Medulla oblongata (tissue), 1 donor: Measurements from ENCODE around the gene TMED3.
"Not testable (repeated sequence)": the region's sequence is repeated elsewhere in the genome, so short reads cannot be mapped to it uniquely, and the experiment has no call there.

Experiments used
- DNase-seq: peaks from one replicate; pipeline ENCODE4 v3.0.0-alpha.2; 2015; ENCODE audit errors: extremely low spot score

The TMED3 gene

DNA sequence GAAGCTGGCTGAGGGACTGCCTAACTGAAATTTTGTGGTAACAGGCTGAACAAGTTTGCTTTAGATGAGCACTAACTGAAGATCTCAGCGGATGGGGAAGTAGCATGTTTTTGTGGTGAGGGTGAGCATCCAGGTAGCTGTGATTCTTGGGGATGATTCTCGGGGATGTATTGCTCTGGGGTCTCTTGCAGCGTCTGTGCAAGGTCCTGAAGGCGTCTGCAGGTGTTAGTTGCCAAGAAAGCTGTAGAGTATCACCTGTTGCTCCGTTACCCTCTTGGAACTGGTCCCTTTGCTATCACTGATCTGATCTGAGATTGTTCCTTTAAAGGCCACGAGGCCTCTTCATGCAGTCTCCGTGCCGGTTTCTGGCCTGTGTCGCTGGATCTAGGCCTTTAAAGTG, 6.0 kb downstream of the TMED3 start:
- DNase-seq = no peak

DNA sequence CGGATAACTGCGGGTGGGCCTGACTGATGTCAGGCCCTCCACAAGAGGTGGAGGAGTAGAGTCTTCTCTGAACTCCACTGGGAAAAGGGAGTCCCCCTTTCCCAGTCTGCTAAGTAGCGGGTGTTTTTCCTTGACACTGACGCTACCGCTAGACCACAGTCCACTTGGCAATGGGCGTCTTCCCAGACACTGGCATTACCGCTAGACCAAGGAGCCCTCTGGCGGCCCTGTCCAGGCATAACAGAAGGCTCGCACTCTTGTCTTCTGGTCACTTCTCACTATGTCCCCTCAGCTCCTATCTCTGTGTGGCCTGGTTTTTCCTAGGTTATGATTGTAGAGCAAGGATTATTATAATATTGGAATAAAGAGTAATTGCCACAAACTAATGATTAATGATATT, 9.1 kb downstream of the TMED3 start:
- DNase-seq = not testable (repeated sequence)

- no peak for DNase-seq
Observed at GRCh38 chr15:79321876-79322275, 11.0 kb downstream of the TMED3 start.

DNA sequence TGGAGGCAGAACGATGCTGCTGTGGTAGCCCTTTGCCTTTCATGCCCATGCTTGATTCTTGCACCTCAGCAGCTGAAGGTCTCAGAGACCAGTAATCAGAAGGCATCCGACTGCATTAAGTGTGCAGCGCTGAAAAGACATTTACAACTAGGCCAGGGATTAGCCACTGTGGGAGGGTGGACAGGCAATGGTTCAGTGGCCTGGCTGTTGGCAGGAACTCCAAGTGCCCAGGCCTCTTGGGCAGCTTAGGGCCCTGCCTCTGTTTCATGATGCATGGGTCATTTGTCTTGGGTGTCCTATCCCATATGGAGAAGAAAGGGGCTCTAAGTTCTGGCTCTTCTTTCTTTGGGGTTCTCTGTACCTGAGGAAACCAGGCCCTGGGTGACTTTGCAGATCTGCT, 11.4 kb downstream of the TMED3 start:
- DNase-seq = no peak

DNA sequence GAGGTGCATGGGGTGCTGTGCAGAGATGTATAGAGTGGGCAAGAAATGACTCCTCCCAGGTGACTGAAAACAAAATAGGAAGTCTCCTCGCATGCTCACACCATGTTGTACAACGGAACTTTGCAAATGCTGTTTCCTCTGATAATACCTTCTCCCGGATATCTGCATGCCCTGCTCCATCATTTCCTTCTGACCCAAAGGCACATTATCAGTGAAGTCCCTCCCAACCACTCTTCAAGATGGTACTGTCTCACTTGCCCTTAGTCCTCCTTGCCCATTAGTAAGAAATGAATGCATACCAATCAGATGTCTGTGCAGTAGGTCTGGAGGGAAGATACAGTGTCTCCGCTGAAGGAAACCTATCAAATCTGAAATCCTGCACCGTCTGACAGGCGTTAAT, 12.0 kb downstream of the TMED3 start:
- DNase-seq = no peak

GRCh38 chr15:79329171-79329611, 18.3 kb downstream of the TMED3 start:
- DNase-seq = no peak

- DNase-seq = no peak
Observed at GRCh38 chr15:79332824-79333510, 22.1 kb downstream of the TMED3 start.

DNA sequence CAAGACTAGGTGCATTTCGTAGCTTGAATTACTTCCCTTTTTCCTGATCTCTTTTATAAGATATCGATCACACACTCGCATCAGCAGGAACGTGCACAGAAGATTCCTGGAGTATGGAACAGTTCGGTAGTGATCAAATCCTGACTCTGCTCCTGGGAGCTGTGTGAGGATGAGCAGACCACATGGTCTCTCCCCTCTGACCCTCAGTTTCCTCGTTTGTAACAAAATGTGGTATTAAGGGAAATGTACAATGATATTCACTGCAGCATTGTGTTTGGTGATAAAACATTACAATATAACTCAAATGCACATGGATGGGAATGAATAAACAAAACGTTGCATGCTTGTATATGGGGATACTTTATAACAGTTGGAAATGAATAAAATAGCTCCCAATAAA, 26.7 kb downstream of the TMED3 start:
- DNase-seq = no peak

DNA sequence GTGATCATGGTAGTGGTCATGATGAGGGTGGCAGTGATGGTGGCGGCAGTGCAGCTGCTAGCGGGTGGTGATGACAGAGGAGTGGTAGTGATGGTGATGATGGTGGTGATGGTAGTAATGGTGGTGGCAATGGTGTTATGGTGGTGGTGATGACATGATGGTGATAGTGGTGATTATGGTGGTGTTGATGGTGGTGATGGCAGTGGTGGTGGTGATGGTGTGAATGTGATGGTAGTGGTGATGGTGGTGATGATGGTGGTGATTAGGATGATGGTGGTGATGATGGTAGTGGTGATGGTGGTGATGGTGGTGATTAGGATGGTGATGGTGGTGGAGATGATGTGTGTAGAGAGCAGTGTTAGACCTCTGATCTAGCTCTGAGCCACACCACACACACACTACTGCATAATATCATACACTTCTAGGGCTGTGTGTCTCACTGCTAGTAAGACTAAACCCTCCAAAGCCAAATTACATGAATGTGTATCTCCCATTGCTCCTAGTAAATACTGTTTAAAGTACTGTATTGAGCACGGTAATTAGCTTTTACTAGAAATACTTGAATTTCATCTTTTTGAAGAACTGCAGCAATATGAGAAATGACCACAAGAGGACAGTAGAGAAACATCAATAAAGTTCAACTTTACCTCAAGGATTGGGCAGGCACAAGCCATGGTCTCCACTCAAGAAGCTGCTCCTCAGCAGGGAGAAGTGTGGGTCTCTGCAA, 28.8 kb downstream of the TMED3 start:
- DNase-seq = peak; percentile 55

- DNase-seq = no peak
Observed at GRCh38 chr15:79340315-79340602, 29.3 kb downstream of the TMED3 start.

- DNase-seq = no peak
Observed at GRCh38 chr15:79341396-79341795, 30.5 kb downstream of the TMED3 start.

- no peak for DNase-seq
Observed at GRCh38 chr15:79349525-79349924, 38.6 kb downstream of the TMED3 start.

DNA sequence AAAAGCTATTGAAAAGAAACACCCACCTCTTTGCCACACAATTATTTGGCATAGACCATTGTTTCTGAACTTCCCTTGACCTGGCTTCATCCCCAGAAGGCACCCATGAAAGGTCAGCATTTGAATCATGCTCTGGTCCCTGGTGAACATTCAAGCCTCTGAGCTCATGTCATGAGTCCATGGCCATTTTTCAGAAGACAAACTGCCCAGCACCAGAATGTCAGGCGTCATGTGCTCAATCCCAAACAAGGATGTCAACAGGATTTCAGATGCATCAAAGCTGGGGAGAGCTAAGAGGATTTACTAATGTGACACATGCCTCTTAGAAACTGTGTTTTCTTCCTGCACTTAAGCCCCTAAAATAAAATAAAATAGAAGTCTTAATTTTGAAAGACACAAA, 41.3 kb downstream of the TMED3 start:
- DNase-seq = no peak

GRCh38 chr15:79357566-79357965, 46.7 kb downstream of the TMED3 start:
- no peak for DNase-seq

- no peak for DNase-seq
Observed at GRCh38 chr15:79358069-79358468, 47.2 kb downstream of the TMED3 start.

GRCh38 chr15:79364571-79365240, 53.8 kb downstream of the TMED3 start:
- DNase-seq = no peak

- no peak for DNase-seq
Observed at GRCh38 chr15:79365765-79366164, 54.9 kb downstream of the TMED3 start.

DNA sequence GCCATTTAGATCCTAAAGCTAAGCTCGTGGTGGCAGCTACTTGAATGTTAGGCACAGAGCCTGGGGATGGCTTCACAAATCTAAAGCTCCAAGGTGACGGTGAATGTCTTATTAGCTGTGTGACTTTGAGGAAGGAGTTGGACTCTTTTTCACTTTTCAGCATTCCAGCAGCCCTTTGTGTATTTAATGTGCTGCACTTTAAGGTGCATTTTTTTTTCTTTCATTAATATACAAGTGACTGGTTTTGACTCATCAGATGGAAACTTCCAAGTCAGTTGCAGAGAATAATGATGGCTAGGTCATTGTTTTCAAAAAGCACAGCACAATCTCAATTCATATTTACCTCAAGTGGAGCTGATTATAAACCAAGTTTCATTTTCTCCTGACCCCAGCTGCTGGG, 55.8 kb downstream of the TMED3 start:
- DNase-seq = no peak

GRCh38 chr15:79370716-79371115, 59.8 kb downstream of the TMED3 start:
- DNase-seq = no peak

GRCh38 chr15:79371591-79371990, 60.7 kb downstream of the TMED3 start:
- DNase-seq = no peak

- no peak for DNase-seq
Observed at GRCh38 chr15:79372428-79372827, 61.5 kb downstream of the TMED3 start.
